ENCODE results near the gene MCC. TPM values are rescaled to one million over a fixed set of nuclear protein-coding genes. Genes with fewer than 3 reads are reported as not detected.

Gene MCC
- total RNA-seq, 1 donor from 2014 or later = 18.9 TPM

GRCh38 chr5:113090336-113091106 is 397.7 kb downstream of the MCC start:
- Mint-ChIP-seq H3K27ac (no peak overlapping the region), H3K4me1 (ENCODE audit: low read depth) (peaks cover 9% of the 10 kb centered on the region), H3K27me3 (no peaks in the 10 kb centered on the region), H3K4me3 (ENCODE audit: low read depth) (no peak overlapping the region), H3K36me3 (ENCODE audit: insufficient read depth) (peaks cover 8% of the 10 kb centered on the region), H3K9me3 (ENCODE audit: low read depth) (no peaks in the 10 kb centered on the region)
- no peak for TF ChIP-seq CTCF (IDR thresholded peaks at IDR 0.05; ENCODE audit: unreplicated experiment)
- no peak for DNase-seq (ENCODE audit: low spot score, unreplicated experiment)

- H3K36me3 Mint-ChIP-seq (ENCODE audit: insufficient read depth) = peaks cover 8% of the 10 kb centered on the region
- H3K4me1 Mint-ChIP-seq (ENCODE audit: low read depth) = peaks cover 9% of the 10 kb centered on the region
- no peaks in the 10 kb centered on the region for H3K9me3 Mint-ChIP-seq (ENCODE audit: low read depth)
These were observed 398.5 kb downstream of the MCC start for GRCh38 chr5:113089653-113090335.

GRCh38 chr5:113087976-113088514 is 400.2 kb downstream of the MCC start:
- no peak for TF ChIP-seq CTCF (IDR thresholded peaks at IDR 0.05; ENCODE audit: unreplicated experiment)
- no peaks in the 10 kb centered on the region for H3K27me3 Mint-ChIP-seq
- no peak overlapping the region for H3K4me3 Mint-ChIP-seq (ENCODE audit: low read depth)
- H3K36me3 Mint-ChIP-seq (ENCODE audit: insufficient read depth) = peaks cover 8% of the 10 kb centered on the region
- no peak for DNase-seq (ENCODE audit: low spot score, unreplicated experiment)
- peaks cover 9% of the 10 kb centered on the region for H3K4me1 Mint-ChIP-seq (ENCODE audit: low read depth)
- no peak overlapping the region for H3K27ac Mint-ChIP-seq
- no peaks in the 10 kb centered on the region for H3K9me3 Mint-ChIP-seq (ENCODE audit: low read depth)

More at GRCh38 chr5:113089653-113090335, 398.5 kb downstream of the MCC start:
- H3K27ac Mint-ChIP-seq = no peak overlapping the region
- no peaks in the 10 kb centered on the region for H3K27me3 Mint-ChIP-seq
- TF ChIP-seq CTCF (IDR thresholded peaks at IDR 0.05; ENCODE audit: unreplicated experiment) = no peak
- no peak overlapping the region for H3K4me3 Mint-ChIP-seq (ENCODE audit: low read depth)
- no peak for DNase-seq (ENCODE audit: low spot score, unreplicated experiment)

- Mint-ChIP-seq H3K9me3 (ENCODE audit: low read depth) (no peaks in the 10 kb centered on the region), H3K4me3 (ENCODE audit: low read depth) (no peak overlapping the region), H3K27me3 (no peaks in the 10 kb centered on the region), H3K36me3 (ENCODE audit: insufficient read depth) (peaks cover 11% of the 10 kb centered on the region), H3K27ac (no peak overlapping the region), H3K4me1 (ENCODE audit: low read depth) (peaks cover 5% of the 10 kb centered on the region)
- no peak for TF ChIP-seq CTCF (IDR thresholded peaks at IDR 0.05; ENCODE audit: unreplicated experiment)
- no peak for DNase-seq (ENCODE audit: low spot score, unreplicated experiment)
These were observed 402.3 kb downstream of the MCC start for GRCh38 chr5:113085880-113086409.

- Mint-ChIP-seq H3K4me1 (ENCODE audit: low read depth) (peaks cover 5% of the 10 kb centered on the region), H3K27me3 (no peaks in the 10 kb centered on the region), H3K4me3 (ENCODE audit: low read depth) (no peak overlapping the region), H3K27ac (no peak overlapping the region), H3K36me3 (ENCODE audit: insufficient read depth) (peaks cover 13% of the 10 kb centered on the region), H3K9me3 (ENCODE audit: low read depth) (no peaks in the 10 kb centered on the region)
- DNase-seq (ENCODE audit: low spot score, unreplicated experiment) = no peak
- TF ChIP-seq CTCF (IDR thresholded peaks at IDR 0.05; ENCODE audit: unreplicated experiment) = no peak
These were observed 403.2 kb downstream of the MCC start for GRCh38 chr5:113085084-113085414.

All from progenitor cell of endocrine pancreas (in vitro differentiated cells).